T-cell (primary cell): Measurements from ENCODE around the gene UBE2C. TPM values are rescaled to one million over a fixed set of nuclear protein-coding genes. Genes with fewer than 3 reads are reported as not detected.
"Not testable (repeated sequence)": the region's sequence is repeated elsewhere in the genome, so short reads cannot be mapped to it uniquely, and the experiment has no call there.

Experiments used
- ATAC-seq, 4 experiments: fragments of 200-7000 bp in 3 of 4; fragments of 150-1000 bp in 1 of 4; cut with Tn5 transposase; replicated peaks in 1 of 4; 1 replicate in 3 of 4; 2 replicates in 1 of 4; pipeline ENCODE4 v1.10.0; 2021; ENCODE audit warnings: moderate library complexity in 3 of 4, mild to moderate bottlenecking in 2 of 4, moderate number of reproducible peaks in 1 of 4
- CTCF ChIA-PET, 2 donors: fragments of 300-600 bp; sonication (Branson Sonifier 250); formaldehyde crosslinking; loops; one replicate each; lab custom pipeline; 2022; ENCODE audit warnings: antibody characterized with exemption in 2 of 2; lab: Charles Lee
- POLR2A ChIA-PET, 2 donors: fragments of 300-600 bp; sonication (Branson Sonifier 250); formaldehyde crosslinking; loops; one replicate each; lab custom pipeline; 2022; ENCODE audit warnings: antibody characterized with exemption in 2 of 2; lab: Charles Lee
- DNase-seq, 35 experiments: peaks; one replicate each; pipeline versions ENCODE4 v3.0.0 to v3.0.0-alpha.2; 2013 to 2023
- H3K27ac ChIP-seq: one replicate; pipeline ENCODE4 v1.5.1; 2013; ENCODE audit warnings: low read length
- H3K27me3 ChIP-seq, 2 experiments: replicated peaks in 1 of 2; 1 replicate in 1 of 2; 2 replicates in 1 of 2; pipeline versions ENCODE4 v1.6.1 to v1.7.0; 2013; ENCODE audit warnings: low read length in 1 of 2, mixed read lengths in 1 of 2; ENCODE audit not compliant: control insufficient read depth in 2 of 2, insufficient read depth in 2 of 2; ENCODE audit errors: extremely low read depth in 1 of 2
- H3K36me3 ChIP-seq, 2 donors: 1 replicate in 1 of 2; 2 replicates in 1 of 2; pipeline versions ENCODE4 v1.6.1 to v1.7.0; 2013; ENCODE audit warnings: low read length in 1 of 2; ENCODE audit not compliant: control insufficient read depth in 2 of 2, insufficient read depth in 1 of 2; ENCODE audit errors: extremely low read depth in 1 of 2
- H3K4me1 ChIP-seq, 2 experiments: 1 replicate in 1 of 2; 2 replicates in 1 of 2; pipeline versions ENCODE4 v1.6.1 to v1.7.0; 2013; ENCODE audit warnings: low read length in 2 of 2, mixed read lengths in 1 of 2; ENCODE audit not compliant: insufficient read depth in 2 of 2, control insufficient read depth in 1 of 2; ENCODE audit errors: extremely low read depth in 1 of 2
- H3K4me3 ChIP-seq, 2 donors: 1 replicate in 1 of 2; 2 replicates in 1 of 2; pipeline versions ENCODE4 v1.5.1 to v1.7.0; 2013; ENCODE audit warnings: mild to moderate bottlenecking in 2 of 2, low read length in 1 of 2, moderate library complexity in 1 of 2; ENCODE audit not compliant: control insufficient read depth in 1 of 2; ENCODE audit errors: extremely low read depth in 1 of 2
- H3K9me3 ChIP-seq: 2 replicates; pipeline ENCODE4 v1.7.0; 2013
- H3K27ac Mint-ChIP-seq, 2 donors: one replicate each; pipeline ENCODE4 v1.8.0; 2020 to 2021; ENCODE audit warnings: mild to moderate bottlenecking in 2 of 2, mixed read lengths in 2 of 2
- H3K27me3 Mint-ChIP-seq, 2 donors: one replicate each; pipeline ENCODE4 v1.8.0; 2021 to 2022; ENCODE audit warnings: mixed read lengths in 2 of 2
- H3K36me3 Mint-ChIP-seq: one replicate; pipeline ENCODE4 v1.8.0; 2021; ENCODE audit warnings: mixed read lengths
- H3K4me1 Mint-ChIP-seq, 3 donors: one replicate each; pipeline ENCODE4 v1.8.0; 2020 to 2022; ENCODE audit warnings: mixed read lengths in 3 of 3, mild to moderate bottlenecking in 1 of 3
- H3K4me3 Mint-ChIP-seq, 3 donors: one replicate each; pipeline ENCODE4 v1.8.0; 2020 to 2022; ENCODE audit warnings: mild to moderate bottlenecking in 3 of 3, mixed read lengths in 3 of 3, moderate library complexity in 3 of 3
- H3K9me3 Mint-ChIP-seq, 3 donors: one replicate each; pipeline ENCODE4 v1.8.0; 2020 to 2022; ENCODE audit warnings: mixed read lengths in 3 of 3
- WGBS: methylation state at CpG from one replicate; pipeline ENCODE4 v1.1.5; 2013; ENCODE audit warnings: missing lambda C conversion rate; ENCODE audit not compliant: insufficient coverage; 5-methylcytosine and 5-hydroxymethylcytosine counted together
- total RNA-seq, 35 experiments: library from RNA in 6 of 35; stranded (reverse) in 6 of 35; fragments of 120-200 nt in 1 of 35; gene quantifications; one replicate each; pipeline versions ENCODE4 v1.2.1 to v1.2.4 and lab custom pipeline; 2013 to 2026

UBE2C gene
- total RNA-seq, 5 donors from 2014 or later (not counting 1 experiment from before 2014, with no cell fraction given) = 0.44 to 2.4 (median 1.2) TPM

- H3K9me3 Mint-ChIP-seq = no peaks in the 10 kb centered on the region
- Histone ChIP-seq H3K27me3 (peaks cover 0 to 42% of the 10 kb centered on the region in 2 experiments), H3K4me3 (no peak overlapping the region), H3K4me1 (peaks cover 0 to 21% of the 10 kb centered on the region in 2 experiments), H3K9me3 (no peaks in the 10 kb centered on the region), H3K36me3 (no peaks in the 10 kb centered on the region), H3K27ac (no peak overlapping the region)
- ATAC-seq (no peak), DNase-seq (no peak)
- H3K4me3 Mint-ChIP-seq = no peak overlapping the region
- WGBS = 100% methylated on average over 1 of the region's 6 CpGs
- H3K36me3 Mint-ChIP-seq = no peaks in the 10 kb centered on the region
- H3K27me3 Mint-ChIP-seq = peaks cover 19 to 25% of the 10 kb centered on the region in 2 donors
- peaks cover 13 to 18% (median 15%) of the 10 kb centered on the region in 3 donors for H3K4me1 Mint-ChIP-seq
- CTCF ChIA-PET = no interaction called here
- no peak overlapping the region for H3K27ac Mint-ChIP-seq
- POLR2A ChIA-PET = no interaction called here
Measured at GRCh38 chr20:45826381-45827019, 14.1 kb downstream of the UBE2C start.

GRCh38 chr20:45827030-45827652 lies 14.7 kb downstream of the UBE2C start, which contains the start of gene TNNC2:
Gene TNNC2 (minus strand): TSS chr20:45827312. CDS start chr20:45827248, 64 bp downstream.
- Histone ChIP-seq H3K4me1 (peaks cover 0 to 21% of the 10 kb centered on the region in 2 experiments), H3K27me3 (peaks cover 0 to 42% of the 10 kb centered on the region in 2 experiments), H3K4me3 (no peak within 1 kb of the TSS), H3K9me3 (no peaks in the 10 kb centered on the region), H3K36me3 (no peaks in the 10 kb centered on the region), H3K27ac (no peak within 1 kb of the TSS)
- H3K4me1 Mint-ChIP-seq = peaks cover 13 to 18% (median 15%) of the 10 kb centered on the region in 3 donors
- H3K9me3 Mint-ChIP-seq = no peaks in the 10 kb centered on the region
- no peak within 1 kb of the TSS for H3K4me3 Mint-ChIP-seq
- no peaks in the 10 kb centered on the region for H3K36me3 Mint-ChIP-seq
- no peak within 1 kb of the TSS for H3K27ac Mint-ChIP-seq
- DNase-seq (no peak), ATAC-seq (no peak)
- CTCF ChIA-PET = no interaction called here
- POLR2A ChIA-PET = no interaction called here
- peaks cover 15 to 22% of the 10 kb centered on the region in 2 donors for H3K27me3 Mint-ChIP-seq
- WGBS = 88% methylated on average over 6 of the region's 8 CpGs

- DNase-seq = no peak
- Histone ChIP-seq H3K9me3 (no peaks in the 10 kb centered on the region), H3K4me3 (no peak overlapping the region), H3K36me3 (no peaks in the 10 kb centered on the region), H3K4me1 (peaks cover 0 to 18% of the 10 kb centered on the region in 2 experiments), H3K27me3 (peaks cover 0 to 37% of the 10 kb centered on the region in 2 experiments), H3K27ac (no peak overlapping the region)
- CTCF ChIA-PET = no interaction called here
- POLR2A ChIA-PET = no interaction called here
- Mint-ChIP-seq H3K27me3 (peaks cover 11 to 18% of the 10 kb centered on the region in 2 donors), H3K27ac (no peak overlapping the region), H3K4me3 (no peak overlapping the region), H3K4me1 (peaks cover 13 to 17% (median 15%) of the 10 kb centered on the region in 3 donors), H3K36me3 (no peaks in the 10 kb centered on the region), H3K9me3 (no peaks in the 10 kb centered on the region)
- no peak for ATAC-seq
- WGBS = 79% methylated on average over 3 of the region's 6 CpGs
Measured at GRCh38 chr20:45827712-45828111, 15.3 kb downstream of the UBE2C start.

- H3K4me1 Mint-ChIP-seq = peaks cover 17 to 23% (median 21%) of the 10 kb centered on the region in 3 donors
- Histone ChIP-seq H3K4me3 (no peak overlapping the region), H3K27me3 (peaks cover 0 to 28% of the 10 kb centered on the region in 2 experiments), H3K27ac (no peak overlapping the region), H3K36me3 (no peaks in the 10 kb centered on the region), H3K9me3 (no peaks in the 10 kb centered on the region), H3K4me1 (peaks cover 0 to 14% of the 10 kb centered on the region in 2 experiments)
- H3K4me3 Mint-ChIP-seq = no peak overlapping the region
- CTCF ChIA-PET = no interaction called here
- no CpG with 5 or more reads among the region's 2 CpGs for WGBS
- H3K27me3 Mint-ChIP-seq = peaks cover 7 to 12% of the 10 kb centered on the region in 2 donors
- no peaks in the 10 kb centered on the region for H3K9me3 Mint-ChIP-seq
- DNase-seq (no peak), ATAC-seq (no peak)
- POLR2A ChIA-PET = no interaction called here
- H3K36me3 Mint-ChIP-seq = no peaks in the 10 kb centered on the region
- H3K27ac Mint-ChIP-seq = no peak overlapping the region
Measured at GRCh38 chr20:45828589-45828988, 16.1 kb downstream of the UBE2C start.

GRCh38 chr20:45829673-45830106 lies 17.2 kb downstream of the UBE2C start:
- CTCF ChIA-PET = not testable (repeated sequence)
- H3K4me1 Mint-ChIP-seq = peaks cover 12 to 18% (median 13%) of the 10 kb centered on the region in 3 donors

GRCh38 chr20:45832619-45833018 lies 20.2 kb downstream of the UBE2C start:
- CTCF ChIA-PET = interaction anchor here in 1 of 2 donors (0.6 kb wide), 1 partner anchor 37 kb away, joined by 4 read pairs; no protein-coding TSS in a partner anchor
- Mint-ChIP-seq H3K4me3 (peak overlapping the region; percentile 71 to 89 (median 79)), H3K36me3 (no peaks in the 10 kb centered on the region), H3K27ac (no peak overlapping the region), H3K4me1 (peaks cover 13 to 20% (median 13%) of the 10 kb centered on the region in 3 donors), H3K27me3 (no peaks in the 10 kb centered on the region), H3K9me3 (no peaks in the 10 kb centered on the region)
- POLR2A ChIA-PET = no interaction called here
- no peak for ATAC-seq
- Histone ChIP-seq H3K4me1 (peaks cover 4 to 18% of the 10 kb centered on the region in 2 experiments), H3K27me3 (peaks cover 0 to 5% of the 10 kb centered on the region in 2 experiments), H3K27ac (no peak overlapping the region), H3K4me3 (no peak overlapping the region), H3K9me3 (no peaks in the 10 kb centered on the region), H3K36me3 (no peaks in the 10 kb centered on the region)
- no peak for DNase-seq
- 83% methylated on average over 1 of the region's 4 CpGs for WGBS

More at GRCh38 chr20:45829673-45830106, 17.2 kb downstream of the UBE2C start:
- POLR2A ChIA-PET, DNase-seq, ATAC-seq, H3K4me3 ChIP-seq, H3K9me3 ChIP-seq, H3K36me3 Mint-ChIP-seq, H3K9me3 Mint-ChIP-seq, H3K4me3 Mint-ChIP-seq, H3K27ac ChIP-seq, H3K36me3 ChIP-seq, H3K27ac Mint-ChIP-seq, H3K27me3 Mint-ChIP-seq: not testable (repeated sequence)
- WGBS = no CpG with 5 or more reads among the region's 4 CpGs
- Histone ChIP-seq H3K27me3 (peaks cover 0 to 17% of the 10 kb centered on the region in 2 experiments), H3K4me1 (peaks cover 4 to 15% of the 10 kb centered on the region in 2 experiments)
